HG03066 (cell line): ENCODE measurements around the gene ANKRD65.
"Not testable (repeated sequence)": the region's sequence is repeated elsewhere in the genome, so short reads cannot be mapped to it uniquely, and the experiment has no call there.

ENCODE experiments used
- ATAC-seq: cut with Tn5 transposase; IDR thresholded peaks from one replicate; pipeline ENCODE4 v1.9.1; 2021; ENCODE audit warnings: low read depth; ENCODE audit not compliant: unreplicated experiment

ANKRD65 gene

DNA sequence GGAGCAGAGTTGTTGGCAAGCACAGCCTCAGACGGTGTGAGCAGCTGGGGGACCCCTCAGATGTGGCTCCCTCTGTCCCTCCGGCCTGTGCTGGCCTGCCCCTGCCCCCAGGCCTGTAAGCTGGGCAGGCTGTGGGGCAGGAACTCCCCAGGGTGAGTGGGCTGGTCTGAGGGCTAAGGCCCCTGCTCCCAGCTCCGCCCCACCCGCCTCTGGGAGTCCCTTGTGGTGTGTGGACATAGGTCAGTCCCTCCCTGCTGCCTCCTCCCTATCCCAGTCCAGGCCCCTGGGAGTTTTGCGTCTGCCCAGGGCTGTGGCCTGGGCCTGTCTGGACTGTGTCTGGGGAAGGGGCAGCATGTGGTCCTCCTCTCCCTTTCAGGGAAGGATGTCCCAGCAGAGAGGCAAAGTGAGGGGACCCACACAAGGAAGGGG, 10.8 kb upstream of the ANKRD65 start:
- no peak for ATAC-seq

DNA sequence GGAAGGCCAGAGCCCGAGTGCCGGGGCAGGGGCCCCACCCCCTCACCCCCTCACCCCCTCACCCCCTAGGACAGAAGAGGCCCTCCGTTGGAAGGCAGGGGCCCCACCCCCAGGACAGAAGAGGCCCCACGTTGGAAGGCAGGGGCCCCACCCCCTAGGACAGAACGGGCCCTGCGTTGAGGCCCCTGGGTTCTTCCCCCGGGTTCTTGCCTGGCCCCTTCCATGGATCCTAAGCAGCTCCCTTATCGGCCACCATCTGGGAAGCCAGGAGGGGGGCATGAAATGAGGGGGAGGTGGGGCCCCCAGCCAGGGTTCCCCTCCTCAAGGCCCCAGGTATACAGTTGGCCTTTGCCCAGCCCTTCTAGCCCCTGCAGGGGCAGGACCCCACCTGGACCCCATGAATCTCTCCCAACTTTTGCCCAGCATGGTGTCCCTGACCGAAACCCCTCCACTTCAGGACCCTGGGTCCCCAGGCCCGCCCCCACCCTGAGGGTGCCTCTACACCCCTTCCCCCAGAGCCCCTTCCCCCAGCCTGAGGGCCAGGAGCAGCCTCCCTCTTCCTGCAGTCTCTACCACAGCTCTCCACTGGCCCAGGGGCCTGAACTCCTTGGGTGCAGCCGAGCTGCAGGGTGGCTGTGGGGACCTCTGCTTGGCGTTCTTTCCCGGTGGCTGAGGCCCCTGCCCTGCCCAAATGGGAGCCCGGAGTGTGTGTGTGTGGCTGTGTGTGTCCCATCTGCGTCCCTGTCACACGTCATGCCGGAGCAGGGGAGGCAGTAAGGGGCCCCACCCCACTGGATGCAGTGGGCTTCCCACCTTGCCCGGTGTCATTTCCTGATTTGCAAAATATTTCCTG, 10.1 kb upstream of the ANKRD65 start:
- no peak for ATAC-seq

DNA sequence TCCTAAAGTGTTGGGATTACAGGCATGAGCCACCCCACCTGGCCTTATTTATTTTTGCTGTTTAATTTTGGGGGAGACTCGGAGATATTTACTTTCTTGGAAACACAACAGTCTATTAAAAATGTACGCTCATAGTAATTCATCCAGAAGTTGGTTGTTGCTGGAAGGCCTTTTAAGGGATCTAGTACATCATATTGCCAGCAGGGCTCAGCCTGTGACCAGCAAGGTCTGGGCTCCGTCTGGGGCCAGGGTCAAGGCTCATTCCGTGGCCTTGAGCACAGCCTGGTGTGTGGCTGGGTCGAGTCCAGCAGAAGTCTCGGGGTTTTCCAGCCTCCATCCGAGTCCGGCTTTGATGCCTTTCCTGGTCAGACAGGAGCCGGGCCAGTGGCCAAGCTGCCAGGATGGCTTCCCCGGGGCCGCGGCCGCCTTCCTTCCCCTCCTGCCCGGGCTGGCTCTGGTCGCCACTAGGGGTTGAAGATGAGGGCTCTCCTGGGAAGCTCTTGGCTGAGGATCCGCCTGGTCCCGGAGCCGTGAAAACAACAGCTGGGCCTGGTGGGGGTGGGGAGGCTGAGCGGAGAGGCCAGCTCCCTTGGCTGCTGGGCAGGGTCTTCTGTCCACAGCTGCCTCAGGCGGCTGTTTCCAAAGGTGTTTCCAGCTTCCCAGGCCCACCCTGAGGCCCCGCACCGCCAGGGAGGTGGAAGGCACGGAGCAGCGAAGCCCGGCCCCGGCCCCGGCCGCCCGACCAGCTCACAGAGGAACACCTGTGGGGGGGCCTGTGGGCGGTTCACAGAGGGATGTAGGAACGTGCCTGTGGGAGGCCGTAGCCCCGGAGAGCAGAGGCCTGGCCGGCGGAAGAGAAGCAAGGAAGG, 9.3 kb upstream of the ANKRD65 start:
- no peak for ATAC-seq

DNA sequence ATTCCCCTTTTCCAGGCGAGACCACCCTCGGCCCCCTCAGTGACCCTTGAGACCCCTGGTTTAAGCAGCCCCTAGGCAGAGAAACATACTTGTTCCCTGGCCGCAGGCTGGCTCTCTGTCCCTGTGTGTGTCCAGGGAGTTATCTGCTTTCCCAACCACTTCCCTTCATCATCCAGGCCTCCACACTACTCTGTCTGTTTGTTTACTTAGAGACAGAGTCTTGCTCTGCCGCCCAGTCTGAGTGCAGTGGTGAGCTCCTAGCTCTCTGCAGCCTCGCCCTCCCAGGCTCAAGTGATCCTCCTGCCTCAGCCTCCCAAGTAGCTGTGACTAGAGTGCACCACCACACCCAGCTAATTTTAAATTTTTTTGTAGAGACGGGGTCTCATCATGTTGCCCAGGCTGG, 8.6 kb upstream of the ANKRD65 start:
- no peak for ATAC-seq

DNA sequence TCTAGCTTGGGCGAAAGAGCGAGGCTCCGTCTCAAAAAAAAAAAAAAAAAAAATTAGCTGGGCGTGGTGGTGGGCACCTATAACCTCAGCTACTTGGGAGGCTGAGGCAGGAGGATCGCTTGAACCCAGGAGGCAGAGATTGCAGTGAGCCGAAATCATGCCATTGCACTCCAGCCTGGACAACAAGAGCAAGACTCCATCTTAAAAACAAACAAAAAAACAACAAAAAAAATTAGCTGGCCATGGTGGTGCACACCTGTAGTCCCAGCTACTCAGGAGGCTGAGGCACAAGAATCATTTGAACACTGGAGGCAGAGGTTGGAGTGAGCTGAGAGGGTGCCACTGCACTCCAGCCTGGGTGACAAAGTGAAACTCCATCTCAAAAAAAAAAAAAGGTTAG, 7.9 kb upstream of the ANKRD65 start:
- ATAC-seq, result not testable (repeated sequence)

DNA sequence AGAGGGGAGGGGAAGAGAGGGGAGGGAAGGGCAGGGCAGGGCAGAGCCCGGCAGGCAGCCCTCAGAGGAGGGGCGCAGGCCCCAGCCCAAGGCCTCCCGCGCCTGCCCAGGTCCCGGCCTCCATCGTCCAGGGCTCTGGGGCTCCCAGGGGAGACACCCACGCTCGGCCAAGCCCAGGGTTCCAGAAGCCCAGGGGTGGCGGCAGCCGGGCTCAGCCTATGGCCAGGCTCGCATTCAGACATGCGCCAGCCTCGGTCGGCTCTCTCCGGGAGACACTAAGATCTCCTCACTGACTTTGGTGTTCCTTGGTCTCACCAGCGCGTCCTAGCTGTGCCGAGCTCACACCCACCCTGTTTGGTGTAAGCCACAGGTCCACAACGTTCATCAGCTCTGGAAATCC, 7.1 kb upstream of the ANKRD65 start:
- ATAC-seq, result no peak

DNA sequence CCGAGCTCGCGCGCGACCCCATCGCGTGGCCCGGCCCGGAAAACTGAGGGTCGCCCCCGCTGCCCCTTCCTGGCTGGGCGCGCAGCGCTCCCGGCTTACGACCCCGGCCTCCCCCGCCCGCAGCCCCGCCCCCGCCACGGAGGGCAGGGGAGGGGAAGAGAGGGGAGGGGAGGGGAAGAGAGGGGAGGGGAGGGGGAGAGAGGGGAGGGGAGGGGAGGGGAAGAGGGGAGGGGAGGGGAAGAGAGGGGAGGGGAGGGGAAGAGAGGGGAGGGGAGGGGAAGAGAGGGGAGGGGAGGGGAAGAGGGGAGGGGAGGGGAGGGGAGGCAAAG, 6.7 kb upstream of the ANKRD65 start:
- no peak for ATAC-seq

DNA sequence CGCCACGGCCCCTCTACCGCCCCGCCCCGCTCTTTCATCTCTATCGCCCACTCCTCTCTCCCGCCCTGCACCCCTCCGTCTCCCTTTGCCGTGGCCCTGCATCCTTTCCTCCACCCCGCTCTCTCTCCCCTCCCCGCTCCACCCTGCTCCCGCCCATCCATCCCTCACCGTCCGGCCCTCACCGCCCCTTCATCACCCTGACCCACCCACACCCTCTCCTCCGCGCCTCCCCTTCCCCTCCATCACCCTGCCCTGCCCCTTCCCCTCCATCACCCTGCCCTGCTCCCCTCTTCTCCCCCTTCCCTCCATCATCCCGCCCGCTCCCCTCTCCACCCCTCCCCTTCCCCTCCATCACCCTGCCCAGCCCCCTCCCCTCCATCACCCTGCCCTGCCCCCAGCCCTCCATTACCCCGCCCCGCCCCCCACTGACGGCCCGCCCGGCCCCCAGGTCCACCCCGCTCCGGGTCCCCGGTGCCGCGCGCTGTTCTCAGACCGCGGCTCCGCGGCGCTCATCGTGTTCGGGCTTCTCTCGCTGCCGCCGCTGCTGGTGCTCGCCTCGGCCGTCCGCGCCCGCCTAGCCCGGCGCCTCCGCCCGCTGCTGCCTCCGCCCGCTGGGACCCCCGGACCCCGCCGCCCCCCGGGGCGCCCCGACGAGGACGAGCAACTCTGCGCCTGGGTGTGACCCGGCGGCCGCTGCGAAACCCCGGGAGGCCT, 6.2 kb upstream of the ANKRD65 start:
- no peak for ATAC-seq

DNA sequence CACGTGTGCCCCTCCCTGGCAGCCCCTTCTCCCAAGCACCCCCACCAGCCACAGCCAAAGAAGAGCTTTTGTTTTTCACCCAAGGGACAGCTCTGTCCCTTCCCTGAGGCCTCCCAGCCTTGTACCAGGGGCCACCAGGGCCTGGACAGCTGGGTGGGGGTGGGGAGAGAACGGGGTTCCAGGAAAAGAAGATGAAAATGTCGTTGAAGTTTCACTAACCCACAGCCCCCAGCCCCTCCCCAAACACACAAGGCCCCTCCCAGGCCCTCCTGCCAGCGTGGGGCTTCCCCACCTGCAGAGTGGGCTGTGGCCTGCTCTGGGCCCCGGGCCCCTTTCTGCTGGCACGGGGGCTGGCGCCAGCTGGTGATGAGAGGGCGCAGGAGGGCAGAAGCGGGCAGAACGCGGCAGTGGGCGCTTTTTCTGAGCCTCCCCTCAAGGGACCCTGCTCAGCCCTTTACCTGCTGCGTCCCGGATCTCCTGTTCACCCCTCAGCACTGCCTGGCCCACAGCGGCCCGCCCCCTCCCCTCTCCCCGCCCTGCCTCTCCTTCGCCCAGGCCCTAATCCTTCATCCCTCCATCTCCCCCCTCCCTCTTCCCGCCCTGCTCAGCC, 5.5 kb upstream of the ANKRD65 start:
- no peak for ATAC-seq

DNA sequence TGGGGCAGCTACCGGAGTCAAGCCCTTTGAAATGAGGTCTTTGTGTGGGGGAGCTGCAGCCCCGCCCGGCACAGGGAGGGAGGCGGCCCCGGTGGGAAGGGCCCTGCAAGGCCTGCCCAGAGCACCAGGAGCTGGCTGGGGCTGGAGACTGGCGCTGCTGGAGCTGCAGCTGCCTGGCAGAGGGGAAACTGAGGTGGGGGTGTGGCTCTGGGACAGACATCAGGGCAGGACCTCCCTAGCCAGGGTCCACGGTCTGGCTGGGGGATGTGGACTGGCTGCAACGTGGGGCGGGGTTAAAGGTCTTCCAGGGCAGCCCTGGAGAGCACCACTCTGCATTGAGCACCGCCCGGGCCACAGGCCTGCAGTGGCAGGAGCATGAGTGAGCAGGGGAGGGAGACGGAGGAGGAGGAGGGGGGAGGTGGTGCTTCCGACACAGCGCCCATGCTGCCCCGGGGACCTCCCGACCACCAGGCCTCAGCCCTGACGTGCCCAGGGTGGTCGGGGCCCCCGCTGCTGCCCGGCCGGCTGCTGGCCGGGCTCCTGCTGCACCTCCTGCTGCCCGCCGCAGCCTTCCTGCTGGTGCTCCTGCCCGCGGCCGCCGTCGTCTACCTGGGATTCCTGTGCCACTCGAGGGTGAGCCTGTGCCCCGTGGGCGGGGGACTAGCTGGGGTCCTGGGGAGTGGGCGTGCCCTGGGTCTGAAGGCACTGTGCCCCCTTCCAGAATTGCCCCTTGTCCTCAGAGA, 4.8 kb upstream of the ANKRD65 start:
- ATAC-seq, result no peak

DNA sequence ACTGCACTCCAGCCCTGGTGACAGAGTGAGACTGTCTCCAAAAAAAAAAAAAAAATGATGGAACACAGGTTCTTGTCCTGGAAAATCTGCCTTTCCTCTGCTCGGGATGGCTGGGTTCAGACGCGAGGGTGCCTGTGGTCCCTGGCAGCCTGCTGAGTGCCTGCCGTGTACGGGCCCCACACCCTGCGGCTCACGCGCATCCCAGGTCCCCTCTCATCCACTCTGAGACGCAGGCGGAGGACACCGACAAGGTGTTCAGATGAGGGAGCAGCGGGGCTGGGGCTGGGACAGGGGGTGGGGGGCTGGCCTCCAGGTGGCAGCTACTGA, 4.3 kb upstream of the ANKRD65 start:
- ATAC-seq, result no peak

DNA sequence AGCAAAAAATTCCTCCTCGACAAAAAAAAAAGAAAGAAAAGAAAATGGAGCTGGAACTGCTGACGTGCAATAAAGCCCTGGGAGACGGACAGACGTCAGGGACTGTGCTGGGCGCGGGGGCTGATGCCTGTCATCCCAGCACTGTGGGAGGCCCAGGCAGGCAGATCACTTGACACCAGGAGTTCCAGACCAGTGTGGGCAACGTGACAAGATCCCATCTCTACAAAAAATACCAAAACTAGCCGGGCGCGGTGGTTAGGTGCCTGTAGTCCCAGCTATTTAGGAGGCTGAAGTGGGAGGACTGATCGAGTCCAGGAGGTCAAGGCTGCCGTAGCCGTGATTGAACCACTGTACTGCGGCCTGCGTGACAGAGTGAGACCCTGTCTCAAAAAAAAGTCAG, 3.6 kb upstream of the ANKRD65 start:
- ATAC-seq, result no peak

DNA sequence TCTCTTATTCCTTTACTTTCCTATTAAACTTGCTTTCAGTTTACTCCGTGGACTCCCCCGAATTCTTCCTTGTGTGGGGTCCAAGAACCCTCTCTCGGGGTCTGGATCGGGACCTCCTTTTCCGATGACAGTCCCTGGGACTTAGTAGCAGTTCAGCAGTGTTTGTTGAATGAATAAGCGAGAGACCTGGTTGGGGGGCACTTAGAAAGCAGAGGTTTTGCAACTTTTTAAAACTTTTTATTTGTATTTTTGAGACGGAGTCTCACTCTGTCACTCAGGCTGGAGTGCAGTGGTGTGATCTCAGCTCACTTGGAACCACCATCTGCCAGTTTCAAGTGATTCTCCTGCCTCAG, 2.1 kb upstream of the ANKRD65 start:
- ATAC-seq, result no peak

DNA sequence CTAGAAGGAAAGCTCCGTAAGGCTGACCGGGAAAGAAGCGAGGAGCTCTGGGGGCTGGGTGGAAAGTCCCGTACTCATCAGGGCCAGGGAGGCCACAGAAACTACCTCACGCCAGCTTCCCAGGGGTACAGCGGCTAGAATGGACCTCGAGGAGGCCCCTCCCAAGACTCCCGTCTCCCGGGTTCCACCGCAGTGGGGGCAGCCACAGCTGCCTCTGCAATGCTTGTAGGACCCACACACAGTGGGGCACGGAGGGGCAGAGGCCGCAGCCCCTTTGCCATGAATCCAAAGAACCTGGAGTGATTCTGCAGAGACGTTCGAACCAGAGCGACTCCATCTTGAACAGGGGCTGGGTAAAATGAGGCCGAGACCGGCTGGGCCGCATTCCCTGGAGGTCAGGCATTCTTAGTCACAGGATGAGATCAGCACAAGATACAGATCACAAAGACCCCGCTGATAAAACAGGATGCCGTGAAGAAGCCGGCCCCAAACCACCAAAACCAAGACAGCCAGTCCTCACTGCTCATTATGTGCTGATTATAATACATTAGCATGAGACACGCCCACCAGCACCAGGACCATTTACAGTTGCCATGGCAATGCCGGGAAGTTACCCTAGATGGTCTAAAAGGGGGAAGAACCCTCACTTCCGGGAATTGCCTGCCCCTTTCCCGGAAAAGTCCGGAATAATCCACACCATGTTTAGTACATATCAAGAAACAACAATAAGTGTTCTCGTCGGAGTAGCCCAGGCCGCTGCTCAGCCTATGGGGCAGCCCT, 1.6 kb upstream of the ANKRD65 start:
- no peak for ATAC-seq

DNA sequence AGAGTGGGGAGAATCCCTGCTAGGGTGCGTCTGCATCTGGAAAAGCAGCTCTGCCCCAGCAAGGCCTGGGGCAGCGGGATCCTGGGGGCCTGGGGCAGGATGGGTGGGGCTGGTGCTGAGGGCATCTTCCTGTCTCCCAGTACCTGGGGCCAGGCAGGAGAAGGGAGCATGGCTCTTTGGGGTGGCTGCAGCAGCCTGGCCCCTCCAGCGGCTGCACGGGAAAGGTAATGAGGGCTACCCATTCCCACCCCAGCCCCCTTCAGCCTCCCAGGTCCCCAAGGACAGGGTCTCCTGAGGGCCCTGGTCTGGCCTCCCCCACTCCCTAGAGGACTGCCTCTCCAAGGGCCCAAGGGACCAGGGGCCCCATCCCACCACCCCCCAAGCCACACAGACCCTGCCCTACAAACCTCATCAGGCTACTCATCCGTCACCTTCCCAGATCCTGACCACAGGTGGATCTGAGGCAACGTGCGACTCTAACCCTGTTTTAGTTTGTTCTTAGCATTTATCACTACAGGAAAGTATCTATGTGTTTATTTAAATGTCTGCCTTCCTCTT, 910 bp upstream of the ANKRD65 start:
- no peak for ATAC-seq

DNA sequence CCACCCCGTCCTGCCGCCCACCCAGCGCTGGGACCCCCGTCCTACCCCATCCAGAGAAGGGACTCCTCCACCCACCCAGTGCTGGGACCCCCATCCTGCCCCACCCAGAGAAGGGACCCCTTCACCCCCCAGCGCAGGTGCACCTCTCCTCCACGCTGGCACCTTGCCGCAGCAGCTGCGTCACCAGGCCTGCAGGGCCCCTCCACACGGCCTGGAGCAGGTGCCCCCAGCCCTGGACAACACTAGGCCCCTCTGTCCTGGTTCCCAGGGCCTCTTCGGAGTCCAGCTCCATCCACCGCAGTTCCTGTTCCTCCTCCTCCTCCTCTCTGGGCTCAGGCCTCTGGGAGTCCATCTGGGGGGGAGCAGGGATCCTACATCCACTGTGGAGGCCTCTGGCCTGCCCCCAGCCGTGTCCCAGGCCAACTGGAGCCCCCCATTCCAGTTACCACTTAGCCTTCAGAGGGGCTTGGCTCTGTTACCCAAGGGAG, 378 bp downstream of the ANKRD65 start:
- ATAC-seq, result no peak

DNA sequence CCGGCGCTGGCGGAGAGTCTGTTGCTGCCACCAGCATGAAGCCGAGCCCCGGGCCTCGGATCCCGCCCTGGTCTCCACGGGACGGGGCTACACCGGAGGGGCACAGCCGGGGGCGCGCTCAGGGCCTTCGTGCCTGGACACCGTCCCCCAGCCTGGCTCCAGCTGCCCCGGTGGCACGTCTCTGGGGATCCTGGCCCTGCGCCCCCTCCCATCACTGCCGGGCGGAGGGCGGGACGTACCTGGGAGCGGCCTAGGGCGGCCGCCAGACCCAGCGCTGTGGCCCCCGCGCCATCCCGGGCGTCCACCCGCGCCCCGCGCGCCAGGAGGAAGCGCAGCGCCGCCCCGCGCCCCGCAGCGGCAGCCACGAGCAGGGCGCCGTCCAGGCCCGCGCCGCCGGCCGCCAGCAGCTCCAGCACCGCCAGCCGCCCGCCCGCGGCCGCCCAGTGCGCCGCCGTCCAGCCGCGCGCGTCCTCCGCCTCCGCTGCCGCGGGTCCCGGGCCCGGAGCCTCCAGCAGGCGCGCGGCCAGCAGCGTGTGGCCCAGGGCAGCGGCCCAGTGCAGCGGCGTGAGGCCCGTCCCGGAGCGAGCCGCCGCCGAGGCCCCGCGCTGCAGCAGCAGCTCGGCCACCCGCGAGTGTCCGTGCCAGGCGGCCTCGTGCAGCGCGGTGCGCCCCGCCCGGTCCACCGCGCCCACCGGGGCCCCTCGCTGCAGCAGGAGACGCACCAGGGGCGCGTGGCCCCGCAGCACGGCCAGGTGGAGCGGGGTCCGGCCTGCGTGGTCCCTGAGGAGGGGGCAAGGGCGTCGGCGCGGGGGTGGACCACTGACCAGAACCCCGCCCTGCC, 1.0 kb downstream of the ANKRD65 start:
- no peak for ATAC-seq

DNA sequence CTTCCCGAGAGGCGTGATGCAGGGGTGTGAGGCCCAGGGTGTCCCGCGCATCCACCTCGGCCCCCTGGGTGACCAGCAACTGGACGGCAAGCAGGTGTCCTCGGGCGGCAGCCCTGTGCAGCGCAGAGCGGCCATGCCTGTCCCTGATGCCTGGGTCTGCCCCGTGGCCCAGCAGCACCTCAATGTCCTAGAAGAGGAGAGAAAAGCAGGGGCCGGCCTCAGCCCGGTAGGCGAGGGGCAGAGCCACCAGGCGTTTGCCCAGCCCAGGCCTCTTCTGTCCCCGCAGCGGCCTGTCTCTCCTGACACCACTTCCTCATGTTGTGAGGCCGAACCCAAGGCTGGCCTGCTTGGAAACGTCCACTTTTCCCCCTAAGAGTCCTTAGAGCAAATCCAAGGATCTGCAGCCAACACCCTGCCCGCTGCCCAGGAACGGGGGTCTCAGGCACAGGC, 1.7 kb downstream of the ANKRD65 start:
- no peak for ATAC-seq
